Fibroblast of skin of right biceps (primary cell): ENCODE results near the gene OR5V1.
"Not testable (repeated sequence)": the region's sequence is repeated elsewhere in the genome, so short reads cannot be mapped to it uniquely, and the experiment has no call there.

Source experiments
- DNase-seq: peaks from one replicate; pipeline ENCODE4 v3.0.0-alpha.2; 2013

The OR5V1 gene

DNA sequence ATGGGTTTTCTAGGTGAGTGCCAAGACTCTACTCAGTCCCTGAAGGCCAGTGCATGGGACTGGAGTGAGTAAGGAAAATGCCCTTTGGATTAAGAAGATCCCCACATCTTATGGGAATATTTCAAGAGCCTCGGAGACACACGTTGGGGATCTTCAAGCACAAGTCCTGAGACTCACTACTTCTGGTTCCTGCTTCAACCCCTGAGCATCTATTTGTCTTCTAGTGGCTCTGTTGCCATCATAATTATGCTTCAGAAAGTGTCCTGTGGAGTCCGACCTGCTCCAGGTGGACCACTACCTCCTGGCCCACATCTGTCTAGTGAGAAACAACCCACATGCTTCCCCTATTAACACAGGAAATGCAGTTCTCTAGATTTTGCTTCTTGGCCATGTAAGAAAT lies at the start of gene OR5V1:
Gene OR5V1 (minus strand): TSS at position 101 of the 400 bp plus-strand sequence. CDS start 12,670 bp downstream, outside the sequence.
- no peak for DNase-seq

DNA sequence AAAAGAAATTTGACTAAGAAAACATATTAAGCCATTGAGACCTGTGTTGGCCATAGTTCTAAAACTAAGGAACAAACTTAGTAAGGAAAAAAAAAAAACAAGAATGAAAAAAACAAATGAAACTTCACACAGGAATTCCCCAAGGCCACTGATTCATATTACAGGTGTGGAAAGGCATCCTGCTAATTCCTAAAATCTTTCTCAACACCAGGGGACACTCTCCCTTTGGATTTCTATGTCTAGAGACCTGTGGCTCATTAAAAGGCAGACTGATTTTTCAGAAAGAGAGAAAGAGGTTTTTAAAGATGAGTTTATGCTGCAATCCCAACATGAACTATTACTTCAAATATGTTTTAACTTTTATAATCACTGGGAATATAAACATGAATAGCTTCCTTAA lies 45.9 kb upstream of the OR5V1 start, which contains the start of gene OR12D1:
Gene OR12D1 (plus strand): TSS at position 341 of the 400 bp plus-strand sequence.
- DNase-seq: no peak

DNA sequence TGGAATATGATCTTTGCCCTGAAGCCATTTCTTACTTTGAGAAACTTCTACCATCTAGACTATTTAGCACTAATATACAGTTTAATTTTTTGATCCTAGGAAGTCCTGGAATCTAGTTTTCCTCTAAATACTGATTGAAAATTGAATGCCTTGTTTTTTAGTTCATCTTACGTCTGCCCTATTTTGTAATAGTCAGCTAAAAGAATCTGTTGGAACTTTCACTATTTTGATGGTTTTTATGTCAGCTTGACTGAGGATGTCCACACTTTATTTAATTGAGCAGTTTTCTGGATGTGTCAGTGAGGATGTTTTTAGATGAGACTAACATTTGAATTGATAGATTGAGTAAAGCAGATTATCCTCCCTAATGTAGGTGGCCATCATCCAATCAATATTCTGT lies 35.1 kb upstream of the OR5V1 start:
- DNase-seq: no peak

DNA sequence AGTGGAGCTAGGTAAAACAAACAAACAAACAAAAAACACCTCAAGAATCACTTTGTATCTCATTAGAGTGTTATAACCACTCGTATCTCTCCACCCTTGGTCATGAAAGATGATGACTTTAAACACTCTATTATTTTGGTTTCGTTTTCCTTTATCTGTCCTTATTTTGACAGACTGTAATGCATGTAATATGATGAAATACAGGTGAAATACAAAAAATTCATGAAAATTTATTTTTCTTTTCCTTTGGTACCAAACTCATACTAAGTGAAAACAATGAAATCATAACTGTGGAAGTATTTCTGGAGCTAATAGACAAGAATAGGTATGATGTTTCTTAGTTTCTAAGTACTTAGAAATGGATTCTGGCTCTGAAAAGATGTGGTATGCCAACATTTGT lies 30.9 kb upstream of the OR5V1 start:
- no peak for DNase-seq

DNA sequence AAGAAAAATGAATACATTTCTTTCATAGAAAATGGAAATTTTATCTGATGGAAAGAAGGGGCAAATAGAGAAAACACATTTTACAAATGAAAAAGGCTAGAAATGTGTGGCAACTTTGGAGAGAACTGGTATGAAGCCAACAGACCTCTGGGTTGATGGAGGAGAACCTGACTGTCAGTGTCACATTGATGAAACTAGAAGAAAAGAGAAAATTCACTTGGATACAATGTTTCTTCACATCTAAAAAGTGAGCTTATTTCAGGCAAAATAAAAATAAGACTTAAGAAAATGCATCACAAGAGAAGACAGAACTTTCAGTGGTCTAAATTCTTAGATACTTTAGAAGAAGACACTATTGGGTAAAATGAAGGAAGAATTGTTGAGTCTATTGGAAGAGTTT lies 26.7 kb upstream of the OR5V1 start, which contains the start of gene OR12D2:
Gene OR12D2 (plus strand): TSS at position 301 of the 400 bp plus-strand sequence. CDS start 1,069 bp downstream, outside the sequence.
- DNase-seq: no peak

DNA sequence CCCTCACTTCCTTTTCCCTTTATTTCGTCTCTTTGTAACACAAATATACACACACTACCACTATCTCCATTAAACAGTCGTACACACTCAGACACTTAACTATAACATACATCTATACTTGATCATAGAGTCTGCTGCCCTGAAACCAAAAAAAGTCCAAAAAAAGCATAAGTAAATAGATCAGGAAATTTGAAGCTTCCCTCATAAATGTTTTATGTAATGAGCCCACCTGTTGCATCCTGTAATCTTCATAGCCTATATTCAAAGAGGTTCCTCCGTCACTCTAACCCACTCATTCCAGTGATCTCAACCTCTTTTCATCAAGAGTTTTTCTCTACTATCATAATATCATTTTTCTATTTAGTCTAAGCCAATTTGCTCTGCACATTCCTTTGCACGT lies 19.9 kb upstream of the OR5V1 start:
- DNase-seq: no peak

DNA sequence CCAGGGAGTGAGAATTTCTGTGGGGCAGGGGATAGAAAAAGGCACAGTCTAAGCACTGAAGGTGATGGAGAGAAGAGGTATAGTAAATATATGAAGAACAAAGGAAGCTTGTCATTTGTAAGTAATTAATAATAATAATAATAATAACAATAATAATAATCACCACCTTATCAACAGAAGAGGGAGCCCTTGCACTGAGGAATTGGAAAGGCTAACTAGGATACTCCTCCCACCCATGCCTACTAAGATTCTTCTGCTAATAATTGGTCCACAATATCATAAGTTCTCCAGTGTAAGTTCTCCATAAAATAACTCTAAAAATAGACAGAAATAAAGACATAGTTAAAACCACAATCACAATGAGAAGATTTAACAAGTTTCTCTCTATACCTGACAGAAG lies 7.3 kb upstream of the OR5V1 start:
- no peak for DNase-seq

DNA sequence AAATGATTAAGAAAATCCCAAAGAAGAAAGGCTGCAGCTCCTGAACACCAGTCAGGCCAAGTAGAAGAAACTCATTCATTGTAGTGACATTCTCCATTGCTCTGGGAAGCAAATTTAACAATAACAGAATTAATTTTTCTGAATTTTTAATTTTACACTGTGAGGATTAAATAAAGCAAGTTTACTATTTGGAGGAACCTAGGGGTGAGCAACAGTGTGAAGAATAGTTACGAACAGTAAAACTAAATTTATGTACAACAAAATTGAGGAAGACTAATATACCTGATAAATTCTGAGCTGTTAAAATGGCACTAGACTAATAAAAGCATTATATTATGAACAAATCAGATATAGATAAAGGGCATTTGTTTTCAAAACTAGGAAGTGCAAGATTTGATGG lies 6.5 kb upstream of the OR5V1 start, which contains the start of gene OR12D3:
Gene OR12D3 (minus strand): TSS at position 101 of the 400 bp plus-strand sequence. CDS start 4 bp downstream, at position 97.
- no peak for DNase-seq

DNA sequence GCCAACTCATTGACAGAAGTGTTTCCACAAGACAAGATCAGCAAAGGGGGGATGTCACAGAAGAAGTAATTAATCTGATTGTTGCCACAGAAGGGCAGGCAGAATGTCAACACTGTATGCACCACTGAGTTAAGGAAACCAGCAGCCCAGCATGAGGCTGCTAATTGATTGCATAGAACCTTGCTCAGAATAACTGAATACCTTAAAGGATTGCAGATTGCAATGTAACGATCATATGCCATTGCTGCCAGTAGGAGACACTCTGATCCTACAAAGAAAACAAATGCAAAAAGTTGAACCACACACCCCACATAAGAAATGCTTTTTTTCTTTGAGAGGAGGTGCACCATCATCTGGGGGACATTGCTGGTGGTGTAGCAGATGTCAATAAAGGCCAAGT lies 13.1 kb downstream of the OR5V1 start:
- DNase-seq: no peak

DNA sequence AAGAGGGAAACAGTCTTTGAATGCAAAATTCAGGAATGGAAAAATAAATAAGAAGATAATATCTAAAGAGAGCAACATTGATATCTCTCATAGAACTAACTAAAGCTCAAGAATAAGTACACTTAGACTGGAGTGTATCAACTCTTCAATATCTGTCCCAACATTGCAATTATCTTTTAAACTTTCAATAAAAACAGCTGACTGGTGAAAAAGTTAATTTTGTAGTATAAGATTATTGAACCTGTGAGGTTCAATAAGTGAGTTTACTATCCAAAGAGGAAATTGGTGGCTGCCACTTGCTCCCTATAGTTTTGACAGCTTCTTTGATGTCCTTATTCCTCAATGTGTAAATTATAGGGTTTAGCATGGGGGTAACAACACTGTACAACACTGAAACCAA lies 13.7 kb downstream of the OR5V1 start:
- DNase-seq: no peak

DNA sequence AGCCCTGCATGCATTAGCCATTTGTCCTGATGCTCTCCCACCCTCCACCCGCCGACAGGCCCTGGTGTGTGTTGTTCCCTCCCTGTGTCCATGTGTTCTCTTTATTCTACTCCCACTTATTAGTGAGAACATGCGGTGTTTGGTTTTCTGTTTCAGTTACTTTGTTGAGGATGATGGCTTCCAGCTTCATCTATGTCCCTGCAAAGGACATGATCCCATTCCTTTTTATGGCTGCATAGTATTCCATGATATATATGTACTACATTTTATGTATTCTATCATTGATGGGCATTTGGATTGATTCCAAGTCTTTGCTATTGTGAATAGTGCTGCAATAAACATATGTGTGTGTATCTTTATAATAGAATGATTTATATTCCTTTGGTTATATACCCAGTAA lies 19.3 kb downstream of the OR5V1 start:
- not testable (repeated sequence) for DNase-seq

DNA sequence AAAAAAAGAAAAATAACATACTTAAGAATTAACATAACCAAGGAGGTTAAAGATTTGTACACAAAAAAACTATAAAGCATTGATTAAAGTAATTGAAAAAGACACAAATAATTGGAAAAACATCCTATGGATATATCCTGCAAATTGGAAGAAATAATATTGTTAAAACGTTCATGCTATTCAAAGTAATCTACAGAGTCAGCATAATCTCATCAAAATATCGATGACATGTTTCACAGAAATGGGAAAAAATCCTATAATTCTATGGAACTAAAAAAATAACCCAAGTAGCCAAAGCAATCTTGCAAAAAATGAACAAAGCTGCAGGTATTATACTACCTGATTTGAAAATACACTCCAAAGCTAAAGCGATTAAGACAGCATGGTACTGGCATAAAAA lies 23.3 kb downstream of the OR5V1 start:
- no peak for DNase-seq

DNA sequence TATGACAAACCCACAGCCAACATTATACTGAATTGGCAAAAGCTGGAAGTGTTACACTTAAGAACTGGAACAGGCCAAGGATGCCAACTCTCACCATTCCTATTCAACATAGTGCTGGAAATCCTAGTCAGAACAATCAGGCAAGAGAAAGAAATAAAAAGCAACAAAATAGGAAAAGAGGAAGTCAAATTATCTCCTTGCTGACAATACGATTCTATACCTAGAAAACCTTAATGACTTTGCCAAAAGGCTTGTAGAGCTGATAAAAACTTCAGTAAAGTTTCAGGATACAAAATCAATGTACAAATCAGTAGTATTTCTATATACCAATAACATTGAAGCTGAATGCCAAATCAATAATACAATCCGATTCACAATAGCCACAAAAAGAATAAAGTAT lies 32.4 kb downstream of the OR5V1 start:
- DNase-seq: no peak

DNA sequence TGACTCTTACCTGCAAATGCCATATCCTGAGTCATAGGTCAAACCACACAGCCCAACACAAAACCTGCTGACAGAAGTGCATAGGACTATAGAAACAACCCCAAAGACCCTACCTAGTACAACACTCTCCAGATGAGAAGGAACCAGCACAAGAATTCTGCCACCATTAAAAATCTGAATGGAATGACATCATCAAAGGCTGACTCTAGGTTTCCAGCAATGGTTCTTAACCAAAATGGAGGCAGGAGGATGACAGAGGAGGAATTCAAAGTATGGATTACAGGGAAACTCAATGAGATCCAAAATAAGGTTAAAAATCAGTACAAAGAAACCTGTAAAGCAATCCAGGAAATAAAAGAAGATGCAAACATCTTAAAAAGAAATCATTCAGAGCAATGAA lies 36.0 kb downstream of the OR5V1 start:
- DNase-seq: no peak

DNA sequence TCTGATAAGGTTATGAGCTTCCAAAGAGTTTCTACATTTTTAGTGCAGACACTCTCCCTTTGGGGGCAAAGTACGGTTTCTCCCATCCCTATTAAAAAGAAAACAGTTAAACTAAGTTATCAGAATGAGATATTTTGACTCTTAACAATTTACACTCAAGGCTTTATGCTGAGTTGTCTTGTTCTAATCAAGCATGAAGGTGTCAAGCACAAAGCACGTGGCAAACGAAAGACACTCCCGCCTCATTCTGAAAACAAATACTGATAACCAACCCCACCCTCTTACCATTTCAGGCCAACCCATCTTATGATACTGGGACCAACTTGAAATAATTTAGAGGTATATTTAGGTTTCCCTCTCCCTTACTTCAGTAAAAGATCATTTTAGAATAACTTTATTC lies 42.9 kb downstream of the OR5V1 start:
- DNase-seq: no peak

DNA sequence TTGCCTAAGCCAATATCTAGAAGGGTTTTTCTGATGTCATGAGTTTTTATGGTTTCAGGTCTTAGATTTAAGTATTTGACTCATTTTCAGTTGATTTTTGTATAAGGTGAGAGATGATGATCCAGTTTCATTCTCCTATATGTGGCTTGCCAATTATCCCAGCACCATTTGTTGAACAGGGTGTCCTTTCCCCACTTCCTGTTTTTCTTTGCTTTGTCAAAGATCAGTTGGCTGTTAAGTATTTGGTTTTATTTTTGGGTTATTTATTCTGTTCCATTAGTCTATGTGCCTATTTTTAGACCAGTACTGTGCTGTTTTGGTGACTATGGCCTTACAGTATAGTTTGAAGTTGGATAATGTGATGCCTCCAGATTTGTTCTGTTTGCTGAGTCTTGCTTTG lies 45.3 kb downstream of the OR5V1 start:
- not testable (repeated sequence) for DNase-seq

DNA sequence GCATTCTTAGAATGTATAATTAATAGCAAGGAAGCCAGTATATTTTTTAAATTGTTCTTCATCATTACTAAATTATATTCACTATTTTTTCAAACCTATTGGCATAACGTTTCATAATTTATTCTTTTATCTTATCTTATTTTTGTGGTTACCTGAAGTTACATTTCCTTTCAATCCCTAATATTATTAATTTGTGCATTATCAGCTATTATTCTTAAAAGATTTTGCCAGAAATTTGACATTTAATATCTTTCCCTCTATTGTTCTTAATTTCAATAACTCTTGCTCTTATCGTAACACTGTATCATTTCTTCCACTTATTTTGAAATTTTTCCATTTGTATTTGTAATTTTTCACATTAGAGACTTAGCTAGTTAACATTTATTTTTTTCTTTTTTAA lies 48.7 kb downstream of the OR5V1 start:
- no peak for DNase-seq
